DND-41 (cell line): ENCODE results near the gene AFF3.
A peak's percentile ranks its signal among the peaks of the same experiment; 100 is the strongest.

ENCODE experiments used
- ATAC-seq: fragments of 200-7000 bp; cut with Tn5 transposase; 3 replicates; pipeline ENCODE4 v1.9.1; 2021; ENCODE audit warnings: low read depth; ENCODE audit not compliant: insufficient read depth
- DNase-seq: peaks from one replicate; pipeline ENCODE4 v3.0.0-alpha.2; 2020
- H2AFZ ChIP-seq: 2 replicates; pipeline ENCODE4 v1.6.0; 2012; ENCODE audit warnings: low read depth, low read length
- H3K27ac ChIP-seq: 2 replicates; pipeline ENCODE4 v1.5.1; 2012; ENCODE audit warnings: low read length, inconsistent platforms
- H3K27me3 ChIP-seq: fragments of 200-600 bp; sonication (generic); 2 replicates; pipeline ENCODE4 v1.6.0; 2012; ENCODE audit warnings: low read length, mild to moderate bottlenecking, inconsistent platforms; ENCODE audit not compliant: insufficient read depth, poor library complexity
- H3K36me3 ChIP-seq: 2 replicates; pipeline ENCODE4 v1.5.1; 2012; ENCODE audit warnings: low read length, inconsistent platforms; ENCODE audit not compliant: insufficient read depth
- H3K4me1 ChIP-seq: 2 replicates; pipeline ENCODE4 v1.5.1; 2012; ENCODE audit warnings: mild to moderate bottlenecking, low read length; ENCODE audit not compliant: insufficient read depth
- H3K4me2 ChIP-seq: 2 replicates; pipeline ENCODE4 v1.6.0; 2012; ENCODE audit warnings: mild to moderate bottlenecking, moderate library complexity, low read length, inconsistent platforms; ENCODE audit not compliant: insufficient read depth
- H3K4me3 ChIP-seq, 2 experiments: fragments of 200-600 bp in 1 of 2; shearing (Covaris generic) in 1 of 2; 2 replicates each; pipeline ENCODE4 v1.5.1; 2012 to 2016; ENCODE audit warnings: inconsistent platforms in 2 of 2, low read length in 2 of 2, mild to moderate bottlenecking in 2 of 2, low read depth in 1 of 2, moderate library complexity in 1 of 2
- H3K79me2 ChIP-seq: 2 replicates; pipeline ENCODE4 v1.6.0; 2012; ENCODE audit warnings: low read length, inconsistent platforms; ENCODE audit not compliant: insufficient read depth
- H3K9ac ChIP-seq: 2 replicates; pipeline ENCODE4 v1.6.0; 2012; ENCODE audit warnings: low read depth, mild to moderate bottlenecking, inconsistent platforms, low read length, moderate library complexity
- H3K9me3 ChIP-seq: 2 replicates; pipeline ENCODE4 v1.5.1; 2012; ENCODE audit warnings: low read length, moderate library complexity, mild to moderate bottlenecking, inconsistent platforms; ENCODE audit not compliant: insufficient read depth, severe bottlenecking
- H4K20me1 ChIP-seq: 2 replicates; pipeline ENCODE4 v1.6.0; 2012; ENCODE audit warnings: low read length; ENCODE audit not compliant: insufficient read depth
- EZH2 ChIP-seq: IDR thresholded peaks from 3 replicates; pipeline ENCODE4 v1.6.1; 2012; ENCODE audit warnings: borderline replicate concordance, low read depth, mild to moderate bottlenecking, moderate library complexity, low read length, inconsistent platforms; ENCODE audit not compliant: severe bottlenecking
- TF ChIP-seq, protein P1 (sequence below): IDR thresholded peaks from 2 replicates; pipeline ENCODE4 v1.5.1; 2012; ENCODE audit warnings: borderline replicate concordance, low read length, moderate library complexity, mild to moderate bottlenecking; ENCODE audit not compliant: poor library complexity, severe bottlenecking; ENCODE audit errors: extremely low read depth

The AFF3 gene

DNA sequence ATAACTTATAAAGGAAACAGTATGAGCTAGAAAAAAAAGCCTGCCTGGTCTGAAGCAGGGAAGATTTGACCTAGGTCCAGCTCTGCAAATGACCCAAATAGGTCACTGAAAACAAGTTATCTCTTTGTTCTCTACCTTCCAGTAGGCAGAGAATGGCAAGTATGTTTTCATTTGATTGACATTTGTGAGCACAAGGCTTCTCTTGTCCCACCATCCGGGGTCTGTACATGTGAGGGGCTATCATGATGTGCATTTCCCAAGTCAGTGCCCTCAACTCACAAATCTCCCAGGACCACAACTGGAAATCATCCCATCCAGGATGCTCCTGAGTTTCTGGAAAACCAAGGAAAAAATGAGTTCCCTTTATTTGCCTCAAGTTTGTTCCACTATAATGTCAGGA is 309.5 kb downstream of the AFF3 start:
- no peak overlapping the region for H3K9ac ChIP-seq
- H3K4me3 ChIP-seq, result no peak overlapping the region
- DNase-seq (no peak), ATAC-seq (no peak)
- no peaks in the 10 kb centered on the region for H3K27me3 ChIP-seq
- H4K20me1 ChIP-seq, result no peaks in the 10 kb centered on the region
- H2AFZ ChIP-seq, result no peak overlapping the region
- H3K4me2 ChIP-seq, result no peak overlapping the region
- H3K4me1 ChIP-seq, result peaks cover 5% of the 10 kb centered on the region
- H3K27ac ChIP-seq, result no peak overlapping the region
- TF ChIP-seq, protein P1, sequence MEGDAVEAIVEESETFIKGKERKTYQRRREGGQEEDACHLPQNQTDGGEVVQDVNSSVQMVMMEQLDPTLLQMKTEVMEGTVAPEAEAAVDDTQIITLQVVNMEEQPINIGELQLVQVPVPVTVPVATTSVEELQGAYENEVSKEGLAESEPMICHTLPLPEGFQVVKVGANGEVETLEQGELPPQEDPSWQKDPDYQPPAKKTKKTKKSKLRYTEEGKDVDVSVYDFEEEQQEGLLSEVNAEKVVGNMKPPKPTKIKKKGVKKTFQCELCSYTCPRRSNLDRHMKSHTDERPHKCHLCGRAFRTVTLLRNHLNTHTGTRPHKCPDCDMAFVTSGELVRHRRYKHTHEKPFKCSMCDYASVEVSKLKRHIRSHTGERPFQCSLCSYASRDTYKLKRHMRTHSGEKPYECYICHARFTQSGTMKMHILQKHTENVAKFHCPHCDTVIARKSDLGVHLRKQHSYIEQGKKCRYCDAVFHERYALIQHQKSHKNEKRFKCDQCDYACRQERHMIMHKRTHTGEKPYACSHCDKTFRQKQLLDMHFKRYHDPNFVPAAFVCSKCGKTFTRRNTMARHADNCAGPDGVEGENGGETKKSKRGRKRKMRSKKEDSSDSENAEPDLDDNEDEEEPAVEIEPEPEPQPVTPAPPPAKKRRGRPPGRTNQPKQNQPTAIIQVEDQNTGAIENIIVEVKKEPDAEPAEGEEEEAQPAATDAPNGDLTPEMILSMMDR, result no peak
- TF ChIP-seq EZH2, result no peak
- peaks cover 6% of the 10 kb centered on the region; the same call in 1 of the 2 replicates for H3K36me3 ChIP-seq
- H3K79me2 ChIP-seq, result no peaks in the 10 kb centered on the region
- H3K9me3 ChIP-seq, result no peaks in the 10 kb centered on the region

DNA sequence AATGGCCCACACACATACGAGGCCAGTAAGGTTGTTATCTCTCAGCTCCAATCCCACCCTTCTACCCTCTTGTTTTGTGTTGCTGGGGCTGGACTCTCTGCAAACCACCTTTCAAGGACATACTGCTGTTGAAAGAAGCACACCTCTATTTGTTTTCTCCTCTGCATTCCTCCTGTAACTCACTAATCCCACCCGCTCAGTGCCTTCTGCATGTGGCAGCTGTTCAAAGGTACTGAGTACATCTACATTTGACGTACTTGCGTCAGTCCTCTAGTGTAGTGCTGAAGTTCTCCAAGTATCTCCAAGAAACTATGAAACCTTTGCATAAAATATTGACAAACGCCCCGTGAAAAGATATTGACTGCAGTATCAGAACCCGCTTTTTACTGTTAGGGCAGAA is 310.6 kb downstream of the AFF3 start:
- Histone ChIP-seq H3K4me1 (peaks cover 17% of the 10 kb centered on the region), H3K4me3 (no peak overlapping the region), H3K4me2 (no peak overlapping the region), H3K9ac (no peak overlapping the region), H2AFZ (no peak overlapping the region), H3K27me3 (no peaks in the 10 kb centered on the region), H3K9me3 (no peaks in the 10 kb centered on the region), H3K27ac (no peak overlapping the region), H4K20me1 (no peaks in the 10 kb centered on the region), H3K36me3 (peaks cover 10% of the 10 kb centered on the region; the same call in 1 of the 2 replicates), H3K79me2 (no peaks in the 10 kb centered on the region)
- TF ChIP-seq, protein P1, result no peak
- no peak for TF ChIP-seq EZH2
- DNase-seq (no peak), ATAC-seq (no peak)

DNA sequence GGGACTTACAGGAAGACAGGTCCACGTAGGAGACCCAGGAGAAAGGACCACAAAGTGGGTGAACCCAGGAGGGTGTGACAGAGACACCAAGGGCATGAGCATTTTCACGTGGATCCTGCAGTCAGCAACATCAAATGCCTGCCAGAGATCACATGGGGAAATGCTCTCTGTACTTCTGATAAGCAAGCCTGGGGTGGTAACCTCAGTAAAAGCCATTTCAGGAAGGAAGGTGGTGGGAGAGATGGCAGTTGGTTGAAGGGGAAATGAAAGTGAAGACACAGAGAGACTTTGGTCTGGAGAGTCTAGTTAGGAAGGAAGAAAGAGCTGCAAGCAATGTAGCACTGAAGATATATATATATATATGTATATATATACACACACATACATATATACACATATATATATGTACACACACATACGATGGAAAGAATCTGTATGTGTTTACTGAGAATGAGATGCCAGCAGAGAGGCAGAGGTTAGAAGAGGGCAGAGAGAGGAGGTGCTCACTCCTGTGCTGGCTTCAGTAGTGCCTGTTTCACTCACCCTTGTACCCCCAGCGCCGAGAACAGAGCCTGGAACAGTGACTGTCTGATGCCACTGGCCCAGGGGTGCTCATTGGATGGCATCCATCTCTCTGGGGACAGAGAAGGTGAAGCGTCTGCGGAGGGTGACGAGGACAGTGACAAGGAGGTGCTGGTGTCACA is 314.9 kb downstream of the AFF3 start:
- no peak overlapping the region for H3K4me3 ChIP-seq
- no peaks in the 10 kb centered on the region for H4K20me1 ChIP-seq
- TF ChIP-seq, protein P1, result no peak
- H3K27ac ChIP-seq, result peak overlapping the region; percentile 69
- H3K79me2 ChIP-seq, result no peaks in the 10 kb centered on the region
- peaks cover 12% of the 10 kb centered on the region; the same call in 1 of the 2 replicates for H3K36me3 ChIP-seq
- ATAC-seq (peak; percentile 92), DNase-seq (peak; percentile 58)
- H3K9ac ChIP-seq, result no peak overlapping the region; the same call in 1 of the 2 replicates
- peaks cover 20% of the 10 kb centered on the region for H3K4me1 ChIP-seq
- H3K4me2 ChIP-seq, result peak overlapping the region; percentile 38; the same call in 1 of the 2 replicates
- no peaks in the 10 kb centered on the region for H3K9me3 ChIP-seq
- 0 out of 2 replicates have a peak overlapping the region, but pooled peaks have one; percentile 12 for H2AFZ ChIP-seq
- no peaks in the 10 kb centered on the region for H3K27me3 ChIP-seq
